OCI-LY3 (cell line): ENCODE results near the gene ZNF740.

Source experiments
- EZH2phosphoT487 ChIP-seq: fragments of 200-600 bp; shearing (Covaris generic); IDR thresholded peaks from 2 replicates; pipeline ENCODE4 v1.6.1; 2018; ENCODE audit warnings: antibody characterized with exemption, mixed run types, low read depth
- TF ChIP-seq, protein P1 (sequence below): fragments of 200-600, 300-600 bp; sonication (generic); IDR thresholded peaks from 2 replicates; pipeline ENCODE4 v1.5.1; 2014; ENCODE audit warnings: antibody characterized with exemption, low read length, low read depth

DNA sequence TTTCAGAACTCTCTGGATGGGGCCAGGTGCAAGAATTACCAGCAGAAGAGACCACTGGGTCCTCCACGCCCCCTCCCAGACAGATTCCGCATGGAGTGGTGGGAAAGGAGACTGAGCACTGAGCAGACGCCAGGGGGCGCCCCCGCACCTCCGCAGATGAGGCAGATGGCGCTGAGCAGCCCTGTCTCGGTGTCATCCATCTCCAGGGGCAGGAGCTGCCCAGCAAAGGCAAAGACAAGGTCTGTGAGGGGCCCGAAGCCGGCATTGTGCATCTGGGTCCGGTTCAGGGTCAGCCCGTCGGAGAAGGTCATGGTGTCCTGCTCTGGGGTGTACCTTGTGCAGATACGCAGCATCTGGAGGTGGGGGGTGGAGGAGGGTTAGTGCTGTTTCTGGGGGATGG lies 32.8 kb downstream of the ZNF740 start:
- TF ChIP-seq, protein P1, sequence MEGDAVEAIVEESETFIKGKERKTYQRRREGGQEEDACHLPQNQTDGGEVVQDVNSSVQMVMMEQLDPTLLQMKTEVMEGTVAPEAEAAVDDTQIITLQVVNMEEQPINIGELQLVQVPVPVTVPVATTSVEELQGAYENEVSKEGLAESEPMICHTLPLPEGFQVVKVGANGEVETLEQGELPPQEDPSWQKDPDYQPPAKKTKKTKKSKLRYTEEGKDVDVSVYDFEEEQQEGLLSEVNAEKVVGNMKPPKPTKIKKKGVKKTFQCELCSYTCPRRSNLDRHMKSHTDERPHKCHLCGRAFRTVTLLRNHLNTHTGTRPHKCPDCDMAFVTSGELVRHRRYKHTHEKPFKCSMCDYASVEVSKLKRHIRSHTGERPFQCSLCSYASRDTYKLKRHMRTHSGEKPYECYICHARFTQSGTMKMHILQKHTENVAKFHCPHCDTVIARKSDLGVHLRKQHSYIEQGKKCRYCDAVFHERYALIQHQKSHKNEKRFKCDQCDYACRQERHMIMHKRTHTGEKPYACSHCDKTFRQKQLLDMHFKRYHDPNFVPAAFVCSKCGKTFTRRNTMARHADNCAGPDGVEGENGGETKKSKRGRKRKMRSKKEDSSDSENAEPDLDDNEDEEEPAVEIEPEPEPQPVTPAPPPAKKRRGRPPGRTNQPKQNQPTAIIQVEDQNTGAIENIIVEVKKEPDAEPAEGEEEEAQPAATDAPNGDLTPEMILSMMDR, result peak; percentile 94
- no peak for TF ChIP-seq EZH2phosphoT487
